HepG2 (cell line): ENCODE data around the gene FUT6. TPM values are rescaled to one million over a fixed set of nuclear protein-coding genes. Genes with fewer than 3 reads are reported as not detected.

Source experiments
- ATF1 ChIP-seq: IDR thresholded peaks from 2 replicates; pipeline ENCODE4 v1.6.1; 2016; ENCODE audit warnings: mild to moderate bottlenecking, control low read depth
- BHLHE40 ChIP-seq: IDR thresholded peaks from 2 replicates; pipeline ENCODE4 v1.6.1; 2011; ENCODE audit warnings: low read length, improper control_type of control experiment
- BRD4 ChIP-seq: sonication (generic); formaldehyde crosslinking; IDR thresholded peaks from 2 replicates; pipeline ENCODE4 v1.4.0; 2020; ENCODE audit warnings: missing genetic modification reagents
- EHMT2 ChIP-seq: fragments of 200-600 bp; sonication (generic); IDR thresholded peaks from 2 replicates; pipeline ENCODE4 v1.7.0; 2017; ENCODE audit warnings: antibody characterized with exemption, low read depth, low read length, borderline replicate concordance
- ETV6 ChIP-seq: sonication (generic); formaldehyde crosslinking; conservative IDR thresholded peaks from 2 replicates; pipeline ENCODE4 v1.4.0; 2020; ENCODE audit warnings: missing genetic modification reagents
- FOXK1 ChIP-seq: sonication (generic); formaldehyde crosslinking; IDR thresholded peaks from 2 replicates; pipeline ENCODE4 v1.4.0; 2020; ENCODE audit warnings: low read depth, missing genetic modification reagents, borderline replicate concordance
- HNRNPK ChIP-seq: fragments of 200-400 bp; formaldehyde crosslinking; IDR thresholded peaks from 2 replicates; pipeline ENCODE4 v1.6.1; 2018; ENCODE audit warnings: low read length, low read depth, moderate library complexity, mild to moderate bottlenecking; ENCODE audit not compliant: poor library complexity, severe bottlenecking
- MEIS2 ChIP-seq: sonication (generic); formaldehyde crosslinking; IDR thresholded peaks from 2 replicates; pipeline ENCODE4 v1.9.0; 2021; ENCODE audit warnings: mild to moderate bottlenecking, missing genetic modification reagents
- MTA3 ChIP-seq: sonication (generic); formaldehyde crosslinking; IDR thresholded peaks from 2 replicates; pipeline ENCODE4 v1.4.0; 2020; ENCODE audit warnings: missing genetic modification reagents
- NFKBIZ ChIP-seq: IDR thresholded peaks from 2 replicates; pipeline ENCODE4 v1.6.1; 2018; ENCODE audit warnings: missing genetic modification reagents, missing compliant biosample characterization
- PAWR ChIP-seq: sonication (generic); formaldehyde crosslinking; IDR thresholded peaks from 2 replicates; pipeline ENCODE4 v1.4.0; 2020; ENCODE audit warnings: missing genetic modification reagents, mild to moderate bottlenecking, borderline replicate concordance
- RAD21 ChIP-seq: fragments of 450-650 bp; formaldehyde crosslinking; IDR thresholded peaks from 2 replicates; pipeline ENCODE4 v1.5.0; 2020; ENCODE audit warnings: mild to moderate bottlenecking
- RBAK ChIP-seq: sonication (generic); formaldehyde crosslinking; IDR thresholded peaks from 2 replicates; pipeline ENCODE4 v1.5.1; 2020; ENCODE audit warnings: mild to moderate bottlenecking, missing genetic modification reagents
- SRSF9 ChIP-seq: fragments of 200-400 bp; formaldehyde crosslinking; IDR thresholded peaks from 2 replicates; pipeline ENCODE4 v1.6.1; 2018; ENCODE audit warnings: borderline replicate concordance, mild to moderate bottlenecking, low read depth, low read length; ENCODE audit not compliant: insufficient read depth, poor library complexity, severe bottlenecking
- STAT5B ChIP-seq: sonication (generic); formaldehyde crosslinking; IDR thresholded peaks from 2 replicates; pipeline ENCODE4 v1.4.0; 2020; ENCODE audit warnings: missing genetic modification reagents
- TBX3 ChIP-seq: fragments of 450-650 bp; IDR thresholded peaks from 2 replicates; pipeline ENCODE4 v1.6.1; 2017; ENCODE audit warnings: antibody characterized with exemption, mild to moderate bottlenecking, inconsistent platforms, borderline replicate concordance
- THRA ChIP-seq: sonication (generic); formaldehyde crosslinking; IDR thresholded peaks from 2 replicates; pipeline ENCODE4 v1.4.0; 2020; ENCODE audit warnings: missing genetic modification reagents, borderline replicate concordance
- ZKSCAN8 ChIP-seq: IDR thresholded peaks from 2 replicates; pipeline ENCODE4 v1.6.1; 2016; ENCODE audit warnings: borderline replicate concordance, missing genetic modification reagents, missing compliant biosample characterization
- ZMYM3 ChIP-seq: sonication (generic); formaldehyde crosslinking; IDR thresholded peaks from 2 replicates; pipeline ENCODE4 v1.5.1; 2020; ENCODE audit warnings: mild to moderate bottlenecking, missing genetic modification reagents
- ZNF24 ChIP-seq: fragments of 450-650 bp; IDR thresholded peaks from 2 replicates; pipeline ENCODE4 v1.6.1; 2017; ENCODE audit warnings: antibody characterized with exemption, mild to moderate bottlenecking
- ZNF256 ChIP-seq: sonication (generic); formaldehyde crosslinking; conservative IDR thresholded peaks from 2 replicates; pipeline ENCODE4 v1.4.0; 2020; ENCODE audit warnings: missing genetic modification reagents
- ZNF543 ChIP-seq: sonication (generic); formaldehyde crosslinking; IDR thresholded peaks from 2 replicates; pipeline ENCODE4 v1.4.0; 2020; ENCODE audit warnings: mild to moderate bottlenecking, missing genetic modification reagents
- ZNF546 ChIP-seq: sonication (generic); formaldehyde crosslinking; conservative IDR thresholded peaks from 2 replicates; pipeline ENCODE4 v1.8.1; 2023; ENCODE audit warnings: mild to moderate bottlenecking, missing genetic modification reagents
- ZNF788 ChIP-seq: sonication (generic); formaldehyde crosslinking; IDR thresholded peaks from 2 replicates; pipeline ENCODE4 v1.5.0; 2020; ENCODE audit warnings: mild to moderate bottlenecking, missing genetic modification reagents, borderline replicate concordance
- ZNF850 ChIP-seq: sonication (generic); formaldehyde crosslinking; conservative IDR thresholded peaks from 2 replicates; pipeline ENCODE4 v1.9.0; 2021; ENCODE audit warnings: mild to moderate bottlenecking, missing genetic modification reagents
- ZNF878 ChIP-seq: sonication (generic); formaldehyde crosslinking; IDR thresholded peaks from 2 replicates; pipeline ENCODE4 v1.8.1; 2023; ENCODE audit warnings: mild to moderate bottlenecking, missing genetic modification reagents, moderate library complexity
- polyA plus RNA-seq, 8 experiments: library from polyadenylated mRNA; depleted of rRNA in 3 of 8; stranded (reverse) in 7 of 8; unstranded in 1 of 8; fragments of >200 nt; fragmentation: Illumina TruSeq in 4 of 8; extraction: Trizol in 4 of 8; gene quantifications; 2 replicates each; pipeline versions ENCODE4 v1.2.1 to v1.2.3, GENCODE V29; 2011 to 2016; ENCODE audit warnings: low read depth in 4 of 8, missing spikeins in 1 of 8, mixed read lengths in 1 of 8; ENCODE audit not compliant: insufficient read depth in 1 of 8
- total RNA-seq, 5 experiments: library from RNA; depleted of rRNA; stranded (reverse); fragments of >200 nt; fragmentation: Illumina TruSeq; extraction: Trizol; gene quantifications; 2 replicates each; pipeline ENCODE4 v1.2.3, GENCODE V29; 2016; ENCODE audit warnings: low read depth in 1 of 5
- TF ChIP-seq, protein P1 (sequence below): sonication (generic); formaldehyde crosslinking; IDR thresholded peaks from 2 replicates; pipeline ENCODE4 v1.5.1; 2020; ENCODE audit warnings: missing genetic modification reagents, mild to moderate bottlenecking, borderline replicate concordance
- TF ChIP-seq, protein P2 (sequence below): sonication (generic); formaldehyde crosslinking; IDR thresholded peaks from 2 replicates; pipeline ENCODE4 v1.4.0; 2020; ENCODE audit warnings: mild to moderate bottlenecking, missing genetic modification reagents

Gene FUT6
- total and polyA plus RNA-seq, 2 of the 13 experiments (the other 11 are each of a cell fraction or from before 2014, with no cell fraction given): 8.2 to 27.7 TPM

DNA sequence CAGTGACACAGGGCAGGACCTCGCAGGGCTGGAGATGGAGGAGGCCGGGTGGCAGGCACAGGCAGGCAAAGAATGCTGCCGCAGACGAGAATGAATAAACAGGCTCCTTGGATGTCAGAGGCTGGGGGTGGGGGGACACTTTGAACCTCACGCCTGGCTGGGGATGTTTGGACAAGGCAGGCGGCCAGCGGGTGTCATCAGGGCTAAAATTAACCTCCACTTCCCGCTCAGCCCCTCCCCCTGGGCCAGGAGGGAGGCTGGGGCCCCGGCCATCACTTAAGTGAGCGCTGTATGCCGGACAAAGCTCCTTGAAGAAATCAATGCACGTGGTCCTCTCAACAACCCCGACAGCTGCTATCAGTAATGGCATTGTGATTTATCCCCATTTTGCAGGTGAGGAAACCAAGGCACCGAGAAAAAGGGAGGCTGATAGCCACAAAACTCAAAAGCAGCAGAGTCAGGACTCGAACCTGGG lies 41.1 kb upstream of the FUT6 start (continued):
- TF ChIP-seq ZNF543 (CRISPR knock-in tag): peak; percentile 100
- no peak for TF ChIP-seq ATF1 (CRISPR knock-in tag)
- TF ChIP-seq STAT5B (CRISPR knock-in tag): no peak
- TF ChIP-seq HNRNPK: no peak
- TF ChIP-seq ZNF850 (CRISPR knock-in tag): no peak
- peak; percentile 75 for TF ChIP-seq TBX3
- TF ChIP-seq ZKSCAN8: peak; percentile 78; the same call in 1 of the 2 replicates
- TF ChIP-seq BHLHE40: peak; percentile 62; the same call in 1 of the 2 replicates
- TF ChIP-seq ZMYM3: peak; percentile 90; the same call in 1 of the 2 replicates
- TF ChIP-seq RAD21 (CRISPR knock-in tag): no peak; the same call in 1 of the 2 replicates
- TF ChIP-seq, protein P1, sequence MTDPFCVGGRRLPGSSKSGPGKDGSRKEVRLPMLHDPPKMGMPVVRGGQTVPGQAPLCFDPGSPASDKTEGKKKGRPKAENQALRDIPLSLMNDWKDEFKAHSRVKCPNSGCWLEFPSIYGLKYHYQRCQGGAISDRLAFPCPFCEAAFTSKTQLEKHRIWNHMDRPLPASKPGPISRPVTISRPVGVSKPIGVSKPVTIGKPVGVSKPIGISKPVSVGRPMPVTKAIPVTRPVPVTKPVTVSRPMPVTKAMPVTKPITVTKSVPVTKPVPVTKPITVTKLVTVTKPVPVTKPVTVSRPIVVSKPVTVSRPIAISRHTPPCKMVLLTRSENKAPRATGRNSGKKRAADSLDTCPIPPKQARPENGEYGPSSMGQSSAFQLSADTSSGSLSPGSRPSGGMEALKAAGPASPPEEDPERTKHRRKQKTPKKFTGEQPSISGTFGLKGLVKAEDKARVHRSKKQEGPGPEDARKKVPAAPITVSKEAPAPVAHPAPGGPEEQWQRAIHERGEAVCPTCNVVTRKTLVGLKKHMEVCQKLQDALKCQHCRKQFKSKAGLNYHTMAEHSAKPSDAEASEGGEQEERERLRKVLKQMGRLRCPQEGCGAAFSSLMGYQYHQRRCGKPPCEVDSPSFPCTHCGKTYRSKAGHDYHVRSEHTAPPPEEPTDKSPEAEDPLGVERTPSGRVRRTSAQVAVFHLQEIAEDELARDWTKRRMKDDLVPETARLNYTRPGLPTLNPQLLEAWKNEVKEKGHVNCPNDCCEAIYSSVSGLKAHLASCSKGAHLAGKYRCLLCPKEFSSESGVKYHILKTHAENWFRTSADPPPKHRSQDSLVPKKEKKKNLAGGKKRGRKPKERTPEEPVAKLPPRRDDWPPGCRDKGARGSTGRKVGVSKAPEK (CRISPR knock-in tag): no peak
- TF ChIP-seq FOXK1 (CRISPR knock-in tag): 0 out of 2 replicates have a peak, but pooled peaks have one; percentile 36
- TF ChIP-seq ZNF788 (CRISPR knock-in tag): peak; percentile 41; the same call in 1 of the 2 replicates
- 0 out of 2 replicates have a peak, but pooled peaks have one; percentile 30 for TF ChIP-seq ZNF546 (CRISPR knock-in tag)
- TF ChIP-seq MTA3 (CRISPR knock-in tag): no peak
- TF ChIP-seq, protein P2, sequence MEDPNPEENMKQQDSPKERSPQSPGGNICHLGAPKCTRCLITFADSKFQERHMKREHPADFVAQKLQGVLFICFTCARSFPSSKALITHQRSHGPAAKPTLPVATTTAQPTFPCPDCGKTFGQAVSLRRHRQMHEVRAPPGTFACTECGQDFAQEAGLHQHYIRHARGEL (CRISPR knock-in tag): no peak
- TF ChIP-seq NFKBIZ (CRISPR knock-in tag): peak; percentile 79
- TF ChIP-seq RBAK (CRISPR knock-in tag): no peak
- peak; percentile 54; the same call in 1 of the 2 replicates for TF ChIP-seq BRD4
- TF ChIP-seq ZNF256 (CRISPR knock-in tag): 0 out of 2 replicates have a peak, but pooled peaks have one; percentile 36
- TF ChIP-seq THRA (CRISPR knock-in tag): peak; percentile 59; the same call in 1 of the 2 replicates
- TF ChIP-seq SRSF9: no peak
- TF ChIP-seq ETV6 (CRISPR knock-in tag): no peak
- no peak for TF ChIP-seq ZNF878 (CRISPR knock-in tag)
- 0 out of 2 replicates have a peak, but pooled peaks have one; percentile 56 for TF ChIP-seq ZNF24
- peak; percentile 77; the same call in 1 of the 2 replicates for TF ChIP-seq MEIS2 (CRISPR knock-in tag)
- no peak for TF ChIP-seq PAWR (CRISPR knock-in tag)
- TF ChIP-seq EHMT2: no peak
